CD14-positive monocyte (primary cell): ENCODE data around the gene EMILIN2. TPM values are rescaled to one million over a fixed set of nuclear protein-coding genes. Genes with fewer than 3 reads are reported as not detected.

Experiments
- DNase-seq, 3 donors: peaks; one replicate each; pipeline ENCODE4 v3.0.0-alpha.2; 2011 to 2022
- H2AFZ ChIP-seq: 2 replicates; pipeline ENCODE4 v1.6.0; 2012; ENCODE audit warnings: mild to moderate bottlenecking, low read depth, low read length, inconsistent platforms; ENCODE audit not compliant: insufficient read depth, poor library complexity, severe bottlenecking
- H3K27ac ChIP-seq, 2 donors: 1 replicate in 1 of 2; 2 replicates in 1 of 2; pipeline ENCODE4 v1.5.1; 2012 to 2013; ENCODE audit warnings: low read length in 2 of 2, control low read depth in 1 of 2, inconsistent platforms in 1 of 2, low read depth in 1 of 2, mild to moderate bottlenecking in 1 of 2
- H3K27me3 ChIP-seq, 2 donors: one replicate each; pipeline versions ENCODE4 v1.6.0 to v1.6.1; 2011 to 2013; ENCODE audit warnings: low read length in 2 of 2; ENCODE audit not compliant: control insufficient read depth in 2 of 2, insufficient read depth in 2 of 2
- H3K36me3 ChIP-seq, 2 donors: replicated peaks in 1 of 2; 1 replicate in 1 of 2; 2 replicates in 1 of 2; pipeline versions ENCODE4 v1.5.1 to v1.6.1; 2012 to 2013; ENCODE audit warnings: low read length in 2 of 2, control low read depth in 1 of 2, inconsistent platforms in 1 of 2, mild to moderate bottlenecking in 1 of 2; ENCODE audit not compliant: insufficient read depth in 2 of 2, control insufficient read depth in 1 of 2
- H3K4me1 ChIP-seq, 2 donors: 1 replicate in 1 of 2; 2 replicates in 1 of 2; pipeline versions ENCODE4 v1.5.1 to v1.6.1; 2012 to 2013; ENCODE audit warnings: low read length in 2 of 2, control low read depth in 1 of 2, inconsistent platforms in 1 of 2, mild to moderate bottlenecking in 1 of 2, moderate library complexity in 1 of 2; ENCODE audit not compliant: insufficient read depth in 2 of 2, control insufficient read depth in 1 of 2
- H3K4me2 ChIP-seq: replicated peaks from 2 replicates; pipeline ENCODE3; 2012; ENCODE audit warnings: low read length, moderate library complexity, mild to moderate bottlenecking; ENCODE audit not compliant: poor library complexity, severe bottlenecking; ENCODE audit errors: extremely low read depth
- H3K4me3 ChIP-seq, 3 experiments: fragments of 200-600 bp in 1 of 3; sonication (generic) in 1 of 3; replicated peaks in 1 of 3; 1 replicate in 2 of 3; 2 replicates in 1 of 3; pipeline ENCODE4 v1.5.1; 2011 to 2013; ENCODE audit warnings: low read length in 3 of 3, mild to moderate bottlenecking in 3 of 3, control low read depth in 2 of 3, low read depth in 2 of 3, inconsistent platforms in 1 of 3, moderate library complexity in 1 of 3
- H3K79me2 ChIP-seq: 2 replicates; pipeline ENCODE4 v1.6.0; 2012; ENCODE audit warnings: mild to moderate bottlenecking, control low read depth, inconsistent platforms, low read length, moderate library complexity; ENCODE audit not compliant: insufficient read depth
- H3K9ac ChIP-seq: 2 replicates; pipeline ENCODE4 v1.6.0; 2017; ENCODE audit warnings: low read length, mild to moderate bottlenecking; ENCODE audit not compliant: insufficient read depth, poor library complexity, severe bottlenecking
- H3K9me3 ChIP-seq, 2 donors: replicated peaks in 1 of 2; 1 replicate in 1 of 2; 2 replicates in 1 of 2; pipeline versions ENCODE4 v1.5.1 to v1.6.1; 2012 to 2013; ENCODE audit warnings: low read length in 2 of 2, control low read depth in 1 of 2; ENCODE audit not compliant: control insufficient read depth in 1 of 2, insufficient read depth in 1 of 2
- H4K20me1 ChIP-seq: 2 replicates; pipeline ENCODE4 v1.6.0; 2012; ENCODE audit warnings: mild to moderate bottlenecking, low read length, control low read depth, moderate library complexity; ENCODE audit not compliant: insufficient read depth
- H3K27ac Mint-ChIP-seq, 7 donors: one replicate each; pipeline ENCODE4 v1.8.0; 2020; ENCODE audit warnings: mild to moderate bottlenecking in 7 of 7, mixed read lengths in 7 of 7, moderate library complexity in 6 of 7, inconsistent platforms in 2 of 7
- H3K27me3 Mint-ChIP-seq, 3 donors: one replicate each; pipeline ENCODE4 v1.8.0; 2021 to 2022; ENCODE audit warnings: low read depth in 3 of 3, mild to moderate bottlenecking in 3 of 3, mixed read lengths in 3 of 3, moderate library complexity in 3 of 3, inconsistent platforms in 1 of 3
- H3K36me3 Mint-ChIP-seq, 2 donors: one replicate each; pipeline ENCODE4 v1.8.0; 2020; ENCODE audit warnings: mixed read lengths in 2 of 2, inconsistent platforms in 1 of 2, mild to moderate bottlenecking in 1 of 2
- H3K4me1 Mint-ChIP-seq: one replicate; pipeline ENCODE4 v1.8.0; 2020; ENCODE audit warnings: mild to moderate bottlenecking, mixed read lengths
- H3K4me3 Mint-ChIP-seq, 2 donors: one replicate each; pipeline ENCODE4 v1.8.0; 2020; ENCODE audit warnings: mild to moderate bottlenecking in 2 of 2, mixed read lengths in 2 of 2, moderate library complexity in 1 of 2
- H3K9me3 Mint-ChIP-seq, 7 donors: one replicate each; pipeline ENCODE4 v1.8.0; 2020 to 2022; ENCODE audit warnings: mixed read lengths in 7 of 7, mild to moderate bottlenecking in 6 of 7, moderate library complexity in 6 of 7, inconsistent platforms in 2 of 7
- CTCF ChIP-seq: fragments of 200-600 bp; IDR thresholded peaks from one replicate; pipeline ENCODE4 v1.8.0; 2022; ENCODE audit warnings: antibody characterized with exemption, mild to moderate bottlenecking
- WGBS: methylation state at CpG from one replicate; pipeline ENCODE4 v1.1.5; 2013; ENCODE audit warnings: missing lambda C conversion rate; ENCODE audit not compliant: insufficient coverage; 5-methylcytosine and 5-hydroxymethylcytosine counted together
- intact Hi-C, 2 donors: fragments of 100-400 bp; cut with micrococcal nuclease; formaldehyde crosslinking; loops; one replicate each; pipeline versions ENCODE4 v1.15.0 to v1.15.1; 2023
- polyA plus RNA-seq, 3 donors: library from polyadenylated mRNA; depleted of rRNA in 1 of 3; unstranded in 2 of 3; stranded (reverse) in 1 of 3; fragments of 300-500 nt in 2 of 3; fragments of >200 nt in 1 of 3; fragmentation: Illumina TruSeq in 2 of 3; gene quantifications; 1 replicate in 2 of 3; 2 replicates in 1 of 3; pipeline ENCODE4 v1.2.3, GENCODE V29; 2012 to 2021

EMILIN2 gene
- polyA plus RNA-seq, 3 donors = 30.5 to 43.2 (median 33.8) TPM

GRCh38 chr18:2924920-2925319, 78.1 kb downstream of the EMILIN2 start:
- Mint-ChIP-seq H3K9me3 (no peaks in the 10 kb centered on the region), H3K4me3 (no peak overlapping the region), H3K4me1 (no peaks in the 10 kb centered on the region), H3K27me3 (no peaks in the 10 kb centered on the region), H3K27ac (no peak overlapping the region), H3K36me3 (peaks cover 70 to 89% of the 10 kb centered on the region in 2 donors)
- H3K4me3 ChIP-seq = no peak overlapping the region
- no peak overlapping the region for H3K27ac ChIP-seq
- H3K79me2 ChIP-seq = no peaks in the 10 kb centered on the region
- no peaks in the 10 kb centered on the region for H3K9me3 ChIP-seq
- no peak for DNase-seq
- WGBS = 100% methylated on average over 2 of the region's 12 CpGs
- no peak for TF ChIP-seq CTCF
- no peak overlapping the region for H3K9ac ChIP-seq
- no peak overlapping the region for H2AFZ ChIP-seq
- H3K36me3 ChIP-seq = peaks cover 71 to 99% of the 10 kb centered on the region in 2 donors
- H3K4me2 ChIP-seq = no peak overlapping the region
- no peaks in the 10 kb centered on the region for H3K4me1 ChIP-seq
- peaks cover 32% of the 10 kb centered on the region for H4K20me1 ChIP-seq
- H3K27me3 ChIP-seq = no peaks in the 10 kb centered on the region
- intact Hi-C loops = loop anchor here in 1 of 2 donors (10.0 kb wide), 1 partner anchor 210 kb away; no protein-coding TSS in a partner anchor

- peaks cover 69 to 99% of the 10 kb centered on the region in 2 donors for H3K36me3 ChIP-seq
- Mint-ChIP-seq H3K9me3 (no peaks in the 10 kb centered on the region), H3K27me3 (no peaks in the 10 kb centered on the region), H3K4me1 (no peaks in the 10 kb centered on the region), H3K36me3 (peaks cover 69 to 87% of the 10 kb centered on the region in 2 donors), H3K27ac (peak overlapping the region in 1 of 7 donors; percentile 4), H3K4me3 (no peak overlapping the region)
- no peak overlapping the region for H3K9ac ChIP-seq
- peaks cover 16% of the 10 kb centered on the region for H4K20me1 ChIP-seq
- no peak overlapping the region for H3K4me3 ChIP-seq
- no peak for DNase-seq
- no peaks in the 10 kb centered on the region for H3K9me3 ChIP-seq
- H3K27ac ChIP-seq = no peak overlapping the region
- no peak overlapping the region for H2AFZ ChIP-seq
- H3K27me3 ChIP-seq = no peaks in the 10 kb centered on the region
- H3K4me1 ChIP-seq = no peaks in the 10 kb centered on the region
- 100% methylated on average over 4 of the region's 4 CpGs for WGBS
- no peaks in the 10 kb centered on the region for H3K79me2 ChIP-seq
- intact Hi-C loops = loop anchor here in 1 of 2 donors (10.0 kb wide), 1 partner anchor 208 kb away; no protein-coding TSS in a partner anchor
- TF ChIP-seq CTCF = no peak
- H3K4me2 ChIP-seq = no peak overlapping the region
These were observed 79.7 kb downstream of the EMILIN2 start for GRCh38 chr18:2926528-2926927.
